Kidney (tissue), 14 donors: Measurements from ENCODE around the gene SETX. TPM values are rescaled to one million over a fixed set of nuclear protein-coding genes. Genes with fewer than 3 reads are reported as not detected.

ENCODE experiments used
- DNase-seq, 5 donors: peaks; one replicate each; pipeline ENCODE4 v3.0.0-alpha.2; 2013 to 2020
- FAIRE-seq: peaks from 2 replicates; lab custom pipeline; 2012; peaks lifted over from hg19 to GRCh38; lab: Jason Lieb, UNC
- H3K27ac ChIP-seq, 2 donors: one replicate each; pipeline ENCODE4 v1.7.0; 2013; ENCODE audit warnings: low read depth in 2 of 2, low read length in 2 of 2, inconsistent platforms in 1 of 2
- H3K27me3 ChIP-seq: one replicate; pipeline ENCODE4 v1.7.1; 2013; ENCODE audit warnings: low read length, inconsistent platforms; ENCODE audit not compliant: control insufficient read depth, insufficient read depth
- H3K36me3 ChIP-seq, 3 donors: one replicate each; pipeline versions ENCODE4 v1.7.0 to v1.7.1; 2013; ENCODE audit warnings: low read length in 3 of 3, control low read depth in 1 of 3, inconsistent platforms in 1 of 3; ENCODE audit not compliant: insufficient read depth in 3 of 3, control insufficient read depth in 2 of 3
- H3K4me1 ChIP-seq, 3 donors: one replicate each; pipeline versions ENCODE4 v1.7.0 to v1.7.1; 2013; ENCODE audit warnings: low read length in 3 of 3, inconsistent platforms in 1 of 3, low read depth in 1 of 3; ENCODE audit not compliant: control insufficient read depth in 2 of 3, insufficient read depth in 2 of 3
- H3K4me3 ChIP-seq, 3 donors: one replicate each; pipeline versions ENCODE4 v1.7.0 to v1.8.1; 2013; ENCODE audit warnings: low read length in 3 of 3, control low read depth in 1 of 3, inconsistent platforms in 1 of 3
- H3K9ac ChIP-seq, 3 donors: one replicate each; pipeline versions ENCODE4 v1.7.0 to v1.7.1; 2013; ENCODE audit warnings: low read length in 3 of 3, control low read depth in 1 of 3, inconsistent platforms in 1 of 3
- H3K9me3 ChIP-seq, 3 donors: one replicate each; pipeline versions ENCODE4 v1.7.0 to v1.7.1; 2013; ENCODE audit warnings: low read length in 3 of 3, control low read depth in 1 of 3, inconsistent platforms in 1 of 3; ENCODE audit not compliant: control insufficient read depth in 2 of 3, insufficient read depth in 1 of 3
- intact Hi-C: fragments of 100-400 bp; cut with DNase I; formaldehyde crosslinking; loops from one replicate; pipeline ENCODE4 v1.11.1; 2022
- polyA plus RNA-seq: library from polyadenylated mRNA; stranded (reverse); fragments of 350-450 nt; fragmentation: Illumina TruSeq; extraction: RNeasy Lipid Tissue Mini Kit (QIAGEN cat#74804); gene quantifications from one replicate; pipeline ENCODE4 v1.2.3, GENCODE V29; 2014; ENCODE audit warnings: low read depth, low replicate concordance; ENCODE audit not compliant: insufficient read depth
- total RNA-seq: library from RNA; stranded (reverse); fragmentation: NEBNext Ultra II Directional; extraction: Animal tissue kit (Norgen Biotek cat#: 25700); gene quantifications from one replicate; pipeline ENCODE4 v1.2.1, GENCODE V29; 2021
- TF ChIP-seq, protein P1 (sequence below): IDR thresholded peaks from 3 replicates; pipeline ENCODE4 v1.5.1; 2012; ENCODE audit warnings: mild to moderate bottlenecking, moderate library complexity, borderline replicate concordance; ENCODE audit not compliant: insufficient read depth; ENCODE audit errors: extremely low read depth
- donor health status: control.
- donor health status: control.
- donor health status: control.
- donor health status: control.
- donor health status: control.
- donor health status: DM: yes; HTN: yes; CAD: no.
- donor health status: Normal renal cell carcinoma (clear cell type).

SETX gene
- total and polyA plus RNA-seq, 2 donors from 2014 or later = 16.1 to 56.8 TPM

- DNase-seq (peak in 4 of 5 donors; percentile 83 to 86 (median 84)), FAIRE-seq (no peak)
- peaks cover 0 to 3% (median 0%) of the 10 kb centered on the region in 3 donors for H3K4me1 ChIP-seq
- H3K9me3 ChIP-seq = no peaks in the 10 kb centered on the region
- H3K36me3 ChIP-seq = no peaks in the 10 kb centered on the region
- intact Hi-C loops = loop anchor here (10.0 kb wide), 1 partner anchor 471 kb away; no protein-coding TSS in a partner anchor
- no peak overlapping the region for H3K27ac ChIP-seq
- no peak overlapping the region for H3K9ac ChIP-seq
- H3K4me3 ChIP-seq = no peak overlapping the region
- no peaks in the 10 kb centered on the region for H3K27me3 ChIP-seq
- TF ChIP-seq, protein P1, sequence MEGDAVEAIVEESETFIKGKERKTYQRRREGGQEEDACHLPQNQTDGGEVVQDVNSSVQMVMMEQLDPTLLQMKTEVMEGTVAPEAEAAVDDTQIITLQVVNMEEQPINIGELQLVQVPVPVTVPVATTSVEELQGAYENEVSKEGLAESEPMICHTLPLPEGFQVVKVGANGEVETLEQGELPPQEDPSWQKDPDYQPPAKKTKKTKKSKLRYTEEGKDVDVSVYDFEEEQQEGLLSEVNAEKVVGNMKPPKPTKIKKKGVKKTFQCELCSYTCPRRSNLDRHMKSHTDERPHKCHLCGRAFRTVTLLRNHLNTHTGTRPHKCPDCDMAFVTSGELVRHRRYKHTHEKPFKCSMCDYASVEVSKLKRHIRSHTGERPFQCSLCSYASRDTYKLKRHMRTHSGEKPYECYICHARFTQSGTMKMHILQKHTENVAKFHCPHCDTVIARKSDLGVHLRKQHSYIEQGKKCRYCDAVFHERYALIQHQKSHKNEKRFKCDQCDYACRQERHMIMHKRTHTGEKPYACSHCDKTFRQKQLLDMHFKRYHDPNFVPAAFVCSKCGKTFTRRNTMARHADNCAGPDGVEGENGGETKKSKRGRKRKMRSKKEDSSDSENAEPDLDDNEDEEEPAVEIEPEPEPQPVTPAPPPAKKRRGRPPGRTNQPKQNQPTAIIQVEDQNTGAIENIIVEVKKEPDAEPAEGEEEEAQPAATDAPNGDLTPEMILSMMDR = peak; percentile 88
These were observed 118.7 kb downstream of the SETX start for GRCh38 chr9:132235894-132236661.

GRCh38 chr9:132235125-132235524, 119.7 kb downstream of the SETX start:
- H3K36me3 ChIP-seq = no peaks in the 10 kb centered on the region
- H3K27ac ChIP-seq = no peak overlapping the region
- H3K27me3 ChIP-seq = no peaks in the 10 kb centered on the region
- DNase-seq = no peak
- intact Hi-C loops = loop anchor here (10.0 kb wide), 1 partner anchor 470 kb away; no protein-coding TSS in a partner anchor
- H3K9ac ChIP-seq = no peak overlapping the region
- TF ChIP-seq, protein P1 = no peak
- no peaks in the 10 kb centered on the region for H3K4me1 ChIP-seq
- no peaks in the 10 kb centered on the region for H3K9me3 ChIP-seq
- H3K4me3 ChIP-seq = no peak overlapping the region
- no peak for FAIRE-seq

- H3K9me3 ChIP-seq = no peaks in the 10 kb centered on the region
- H3K27ac ChIP-seq = no peak overlapping the region
- no peaks in the 10 kb centered on the region for H3K27me3 ChIP-seq
- no peak overlapping the region for H3K9ac ChIP-seq
- H3K4me3 ChIP-seq = no peak overlapping the region
- no peak for DNase-seq
- H3K4me1 ChIP-seq = no peaks in the 10 kb centered on the region
- FAIRE-seq = no peak
- intact Hi-C loops = loop anchor here (10.0 kb wide), 1 partner anchor 470 kb away; no protein-coding TSS in a partner anchor
- H3K36me3 ChIP-seq = no peaks in the 10 kb centered on the region
- TF ChIP-seq, protein P1 = no peak
These were observed 120.3 kb downstream of the SETX start for GRCh38 chr9:132234535-132234934.
